H1 (cell line): ENCODE results near the gene SND1. TPM values are rescaled to one million over a fixed set of nuclear protein-coding genes. Genes with fewer than 3 reads are reported as not detected.

ENCODE experiments used
- CTCF ChIA-PET: fragments of 300-600 bp; sonication (Branson Sonifier 250); formaldehyde crosslinking; loops from one replicate; lab custom pipeline; 2021; ENCODE audit not compliant: partially characterized antibody; lab: Charles Lee
- POLR2A ChIA-PET: fragments of 300-600 bp; sonication (Branson Sonifier 250); formaldehyde crosslinking; loops from one replicate; lab custom pipeline; 2021; ENCODE audit warnings: inconsistent platforms; ENCODE audit not compliant: partially characterized antibody; lab: Charles Lee
- DNase-seq, 2 experiments: peaks; one replicate each; pipeline versions ENCODE4 v3.0.0 to v3.0.0-alpha.2; 2010 to 2022; ENCODE audit warnings: low spot score in 2 of 2, low read depth in 1 of 2, mixed read lengths in 1 of 2
- FAIRE-seq: peaks from 2 replicates; lab custom pipeline; 2011; peaks lifted over from hg19 to GRCh38; lab: Jason Lieb, UNC
- H2AFZ ChIP-seq: 2 replicates; pipeline ENCODE4 v1.8.1; 2012; ENCODE audit warnings: low read length, inconsistent platforms
- H2AK5ac ChIP-seq: 2 replicates; pipeline ENCODE4 v1.6.1; 2013; ENCODE audit warnings: low read depth, low read length
- H2BK120ac ChIP-seq: replicated peaks from 2 replicates; pipeline ENCODE3; 2013; ENCODE audit warnings: low read depth, low read length, inconsistent platforms
- H2BK12ac ChIP-seq: 2 replicates; pipeline ENCODE4 v1.6.1; 2013; ENCODE audit warnings: low read depth, low read length
- H2BK15ac ChIP-seq: 2 replicates; pipeline ENCODE4 v1.6.1; 2013; ENCODE audit warnings: low read length
- H2BK20ac ChIP-seq: 2 replicates; pipeline ENCODE4 v1.6.1; 2013; ENCODE audit warnings: low read length
- H2BK5ac ChIP-seq: 2 replicates; pipeline ENCODE4 v1.6.1; 2013; ENCODE audit warnings: low read depth, low read length
- H3K14ac ChIP-seq: 2 replicates; pipeline ENCODE4 v1.6.1; 2013; ENCODE audit warnings: inconsistent platforms; ENCODE audit not compliant: insufficient read length
- H3K18ac ChIP-seq: 2 replicates; pipeline ENCODE4 v1.6.1; 2013; ENCODE audit warnings: low read length; ENCODE audit errors: extremely low read depth
- H3K23ac ChIP-seq: 2 replicates; pipeline ENCODE4 v1.6.1; 2013; ENCODE audit warnings: inconsistent platforms; ENCODE audit not compliant: insufficient read length
- H3K23me2 ChIP-seq: 2 replicates; pipeline ENCODE4 v1.6.1; 2013; ENCODE audit warnings: low read depth, low read length
- H3K27ac ChIP-seq: 2 replicates; pipeline ENCODE4 v1.6.1; 2011; ENCODE audit warnings: low read depth, low read length, inconsistent platforms
- H3K27me3 ChIP-seq, 4 experiments: replicated peaks in 1 of 4; 1 replicate in 1 of 4; 2 replicates in 3 of 4; pipeline versions ENCODE4 v1.6.1 to v1.8.1; 2011 to 2013; ENCODE audit warnings: low read length in 3 of 4, mild to moderate bottlenecking in 3 of 4, inconsistent platforms in 2 of 4, mixed read lengths in 2 of 4, moderate library complexity in 1 of 4; ENCODE audit not compliant: control insufficient read depth in 3 of 4, insufficient read depth in 3 of 4; ENCODE audit errors: extremely low read depth in 1 of 4
- H3K36me3 ChIP-seq, 4 experiments: 2 replicates each; pipeline versions ENCODE4 v1.6.1 to v1.8.1; 2011 to 2013; ENCODE audit warnings: mild to moderate bottlenecking in 4 of 4, low read length in 3 of 4, moderate library complexity in 2 of 4, control low read depth in 1 of 4, inconsistent platforms in 1 of 4; ENCODE audit not compliant: insufficient read depth in 4 of 4, control insufficient read depth in 2 of 4
- H3K4ac ChIP-seq: replicated peaks from 2 replicates; pipeline ENCODE3; 2013; ENCODE audit warnings: low read length, low read depth, mixed read lengths, inconsistent platforms; ENCODE audit not compliant: insufficient read length
- H3K4me1 ChIP-seq, 4 experiments: replicated peaks in 1 of 4; 1 replicate in 1 of 4; 2 replicates in 3 of 4; pipeline versions ENCODE4 v1.6.1 to v1.8.1; 2011 to 2013; ENCODE audit warnings: low read length in 3 of 4, inconsistent platforms in 2 of 4, mixed read lengths in 1 of 4; ENCODE audit not compliant: insufficient read depth in 4 of 4, control insufficient read depth in 3 of 4
- H3K4me2 ChIP-seq, 2 experiments: 2 replicates each; pipeline versions ENCODE4 v1.6.1 to v1.8.1; 2011 to 2013; ENCODE audit warnings: low read depth in 2 of 2, low read length in 2 of 2, control low read depth in 1 of 2, inconsistent platforms in 1 of 2, mild to moderate bottlenecking in 1 of 2; ENCODE audit not compliant: insufficient read depth in 1 of 2
- H3K4me3 ChIP-seq, 4 experiments: fragments of 200-600, 300-600 bp in 1 of 4; sonication (generic), shearing (Covaris generic), sonication (Bioruptor Twin) in 1 of 4; 2 replicates each; pipeline versions ENCODE4 v1.5.1 to v1.8.1; 2011 to 2016; ENCODE audit warnings: low read length in 4 of 4, low read depth in 3 of 4, control low read depth in 2 of 4, inconsistent platforms in 2 of 4, mild to moderate bottlenecking in 2 of 4, mixed read lengths in 1 of 4, moderate library complexity in 1 of 4; ENCODE audit not compliant: insufficient read depth in 2 of 4; ENCODE audit errors: extremely low read depth in 1 of 4
- H3K56ac ChIP-seq: replicated peaks from 2 replicates; pipeline ENCODE3; 2013; ENCODE audit warnings: low read depth, mild to moderate bottlenecking, mixed read lengths, low read length, inconsistent platforms; ENCODE audit not compliant: insufficient read length
- H3K79me1 ChIP-seq: 2 replicates; pipeline ENCODE4 v1.6.1; 2013; ENCODE audit warnings: low read depth, low read length, control low read depth
- H3K79me2 ChIP-seq, 2 experiments: 2 replicates each; pipeline versions ENCODE4 v1.6.1 to v1.8.1; 2012 to 2013; ENCODE audit warnings: low read length in 2 of 2, mild to moderate bottlenecking in 2 of 2, inconsistent platforms in 1 of 2; ENCODE audit not compliant: insufficient read depth in 2 of 2, control insufficient read depth in 1 of 2
- H3K9ac ChIP-seq, 4 experiments: replicated peaks in 1 of 4; 1 replicate in 1 of 4; 2 replicates in 3 of 4; pipeline versions ENCODE4 v1.6.1 to v1.8.1; 2011 to 2013; ENCODE audit warnings: low read depth in 3 of 4, low read length in 3 of 4, control low read depth in 2 of 4, mild to moderate bottlenecking in 2 of 4, moderate library complexity in 2 of 4, inconsistent platforms in 1 of 4; ENCODE audit errors: extremely low read depth in 1 of 4
- H3K9me3 ChIP-seq, 2 experiments: 2 replicates each; pipeline versions ENCODE4 v1.6.1 to v1.8.1; 2012 to 2013; ENCODE audit warnings: mild to moderate bottlenecking in 2 of 2, moderate library complexity in 2 of 2, control low read depth in 1 of 2, inconsistent platforms in 1 of 2, low read depth in 1 of 2, low read length in 1 of 2, mixed read lengths in 1 of 2; ENCODE audit not compliant: insufficient read depth in 2 of 2
- H4K20me1 ChIP-seq, 2 experiments: replicated peaks in 1 of 2; 2 replicates each; pipeline versions ENCODE3 to v1.8.1; 2011 to 2013; ENCODE audit warnings: inconsistent platforms in 2 of 2, low read length in 2 of 2, mild to moderate bottlenecking in 1 of 2; ENCODE audit not compliant: insufficient read depth in 2 of 2, control insufficient read depth in 1 of 2
- H4K5ac ChIP-seq: 2 replicates; pipeline ENCODE4 v1.6.1; 2013; ENCODE audit warnings: low read length, low read depth, mixed read lengths, inconsistent platforms; ENCODE audit not compliant: insufficient read length
- H4K8ac ChIP-seq: 2 replicates; pipeline ENCODE4 v1.8.0; 2013; ENCODE audit warnings: mild to moderate bottlenecking, moderate library complexity, low read length, inconsistent platforms; ENCODE audit not compliant: insufficient read depth; ENCODE audit errors: extremely low read depth
- H4K91ac ChIP-seq: replicated peaks from 2 replicates; pipeline ENCODE3; 2013; ENCODE audit warnings: low read length, mixed read lengths, inconsistent platforms; ENCODE audit not compliant: insufficient read length
- BACH1 ChIP-seq: IDR thresholded peaks from 2 replicates; pipeline ENCODE4 v1.6.1; 2012; ENCODE audit warnings: low read length, improper control_type of control experiment
- BCL11A ChIP-seq, 2 experiments: IDR thresholded peaks; one replicate each; pipeline ENCODE4 v1.6.1; 2011; ENCODE audit warnings: low read depth in 2 of 2, low read length in 2 of 2, mild to moderate bottlenecking in 2 of 2
- CBX5 ChIP-seq: fragments of 300-800, 300-1000 bp; sonication (generic); IDR thresholded peaks from 2 replicates; pipeline ENCODE4 v1.7.1; 2016; ENCODE audit warnings: antibody characterized with exemption, low read length, low read depth
- CBX8 ChIP-seq: fragments of 300-800, 300-1000 bp; sonication (generic); IDR thresholded peaks from 2 replicates; pipeline ENCODE4 v1.7.1; 2016; ENCODE audit warnings: low read depth, low read length, borderline replicate concordance
- KDM4A ChIP-seq: IDR thresholded peaks from one replicate; pipeline ENCODE4 v1.7.1; 2012; ENCODE audit warnings: low read depth, mild to moderate bottlenecking, moderate library complexity, low read length, inconsistent platforms; ENCODE audit not compliant: severe bottlenecking
- MAFK ChIP-seq: IDR thresholded peaks from 2 replicates; pipeline ENCODE4 v1.6.1; 2012; ENCODE audit warnings: low read depth, mild to moderate bottlenecking, improper control_type of control experiment, low read length
- POLR2AphosphoS5 ChIP-seq: IDR thresholded peaks from 2 replicates; pipeline ENCODE4 v1.6.1; 2011; ENCODE audit warnings: low read depth, low read length
- RAD21 ChIP-seq, 2 experiments: IDR thresholded peaks in 1 of 2; conservative IDR thresholded peaks in 1 of 2; 2 replicates each; pipeline ENCODE4 v1.6.1; 2011; ENCODE audit warnings: low read depth in 2 of 2, low read length in 2 of 2, improper control_type of control experiment in 1 of 2, inconsistent platforms in 1 of 2, mild to moderate bottlenecking in 1 of 2, moderate library complexity in 1 of 2
- TCF12 ChIP-seq: IDR thresholded peaks from 2 replicates; pipeline ENCODE4 v1.6.1; 2011; ENCODE audit warnings: low read depth, mild to moderate bottlenecking, low read length
- WGBS, 2 experiments: shearing (Covaris generic) in 1 of 2; methylation state at CpG; one replicate each; pipeline versions ENCODE4 v1.1.6 to v1.1.7; 2013 to 2015; ENCODE audit warnings: low lambda C conversion rate in 2 of 2, mixed read lengths in 2 of 2, inconsistent platforms in 1 of 2, low coverage in 1 of 2, missing lambda C conversion rate in 1 of 2; ENCODE audit not compliant: insufficient replicate concordance in 2 of 2, insufficient coverage in 1 of 2, insufficient read length in 1 of 2; ENCODE audit errors: extremely low coverage in 1 of 2, missing lambda C conversion rate in 1 of 2; 5-methylcytosine and 5-hydroxymethylcytosine counted together
- polyA plus RNA-seq, 7 experiments: library from polyadenylated mRNA; depleted of rRNA in 3 of 7; stranded (reverse) in 5 of 7; unstranded in 2 of 7; fragments of >200 nt in 5 of 7; fragments of 200-250 nt in 2 of 7; gene quantifications; 1 replicate in 5 of 7; 2 replicates in 1 of 7; 4 replicates in 1 of 7; pipeline versions ENCODE4 v1.2.1 to v1.2.3, GENCODE V29; 2011 to 2013; ENCODE audit warnings: missing spikeins in 2 of 7, mixed read lengths in 2 of 7
- total RNA-seq: library from RNA; stranded (reverse); fragmentation: NEBNext Ultra II Directional; extraction: Animal tissue kit (Norgen Biotek cat#: 25700); gene quantifications from 2 replicates; pipeline ENCODE4 v1.2.1, GENCODE V29; 2021
- TF ChIP-seq, protein P1 (sequence below): IDR thresholded peaks from 2 replicates; pipeline ENCODE4 v1.6.1; 2012; ENCODE audit warnings: inconsistent platforms
- TF ChIP-seq, protein P2 (sequence below): IDR thresholded peaks from 2 replicates; pipeline ENCODE4 v1.6.1; 2011; ENCODE audit warnings: low read length, improper control_type of control experiment

SND1 gene
- total and polyA plus RNA-seq, 2 of the 8 experiments (the other 6 are each of a cell fraction or from before 2014, with no cell fraction given) = 122 to 290 TPM

DNA sequence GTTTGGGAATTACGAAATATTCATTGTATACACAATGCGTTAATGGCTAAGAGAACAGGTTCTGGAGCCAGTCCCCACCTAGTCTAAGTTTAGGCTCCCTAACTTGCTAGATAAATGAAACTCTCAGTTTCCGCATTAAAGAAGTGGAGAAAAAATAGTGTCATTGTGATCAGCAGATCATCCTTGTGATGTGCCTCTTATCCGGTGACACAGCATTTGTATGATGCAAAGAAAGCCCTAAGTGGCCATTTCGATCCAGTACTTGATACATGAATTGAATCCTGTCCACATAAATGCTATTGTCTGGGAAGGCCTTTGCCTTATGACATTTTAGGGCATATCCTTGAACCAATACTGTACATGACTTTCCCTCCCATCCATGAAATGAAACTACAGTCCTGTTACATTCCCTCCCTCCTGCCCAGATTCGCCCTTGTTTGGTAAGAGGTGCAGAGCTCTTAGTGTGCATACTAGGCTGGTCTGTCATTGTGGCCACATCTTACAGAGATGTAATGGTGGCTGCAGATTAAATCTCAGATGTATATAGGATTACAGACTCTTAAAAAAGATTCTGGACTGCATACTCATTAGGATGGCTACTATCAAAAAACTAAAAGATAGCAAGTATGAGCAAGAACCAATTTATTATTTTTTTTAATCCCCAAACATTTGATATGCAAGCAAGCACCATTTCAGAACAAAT lies 298.4 kb downstream of the SND1 start:
- Histone ChIP-seq H2BK120ac (no peak overlapping the region), H2BK20ac (no peak overlapping the region), H3K4ac (no peak overlapping the region), H3K9ac (no peak overlapping the region), H3K4me1 (peaks cover 2 to 16% (median 8%) of the 10 kb centered on the region in 4 experiments; a peak in 5 of 7 replicates), H3K27me3 (no peaks in the 10 kb centered on the region), H2BK12ac (no peak overlapping the region), H3K23me2 (no peaks in the 10 kb centered on the region; the same call in 1 of the 2 replicates), H3K36me3 (no peaks in the 10 kb centered on the region), H3K23ac (no peak overlapping the region), H3K9me3 (no peaks in the 10 kb centered on the region), H3K18ac (no peak overlapping the region), H3K79me1 (peaks cover 2% of the 10 kb centered on the region; the same call in 1 of the 2 replicates), H3K4me2 (no peak overlapping the region), H3K56ac (no peak overlapping the region), H2AFZ (no peak overlapping the region), H3K4me3 (no peak overlapping the region), H3K27ac (no peak overlapping the region), H4K5ac (no peak overlapping the region), H2AK5ac (no peak overlapping the region), H4K20me1 (peaks cover 1 to 6% of the 10 kb centered on the region in 2 experiments), H4K8ac (no peak overlapping the region), H2BK5ac (no peak overlapping the region), H3K14ac (no peak overlapping the region), H2BK15ac (no peak overlapping the region), H4K91ac (no peak overlapping the region), H3K79me2 (no peaks in the 10 kb centered on the region)
- no peak for DNase-seq
- WGBS, 2 experiments = 88% methylated on average over 6 of the region's 6 CpGs; no CpG with 5 or more reads in 1 of the 2 experiments
- FAIRE-seq = no peak
- CTCF ChIA-PET = interaction anchor here (0.7 to 1.9 kb wide), 4 partner anchors 7 to 132 kb away, joined by 3 to 7 read pairs (median 4); no protein-coding TSS in a partner anchor
- POLR2A ChIA-PET = no interaction called here
- TF ChIP-seq CBX8 (no peak), TCF12 (no peak), CBX5 (no peak), MAFK (no peak), BCL11A (IDR thresholded peaks at IDR 0.05; ENCODE audit: low read depth in 2 of 2, low read length in 2 of 2) (no peak), BACH1 (no peak), POLR2AphosphoS5 (no peak), RAD21 (IDR thresholded peaks at IDR 0.05 in 1 of 2, conservative IDR thresholded peaks at IDR 0.05 in 1 of 2; ENCODE audit: low read depth in 2 of 2, low read length in 2 of 2) (no peak), KDM4A (no peak)
- TF ChIP-seq, protein P1, sequence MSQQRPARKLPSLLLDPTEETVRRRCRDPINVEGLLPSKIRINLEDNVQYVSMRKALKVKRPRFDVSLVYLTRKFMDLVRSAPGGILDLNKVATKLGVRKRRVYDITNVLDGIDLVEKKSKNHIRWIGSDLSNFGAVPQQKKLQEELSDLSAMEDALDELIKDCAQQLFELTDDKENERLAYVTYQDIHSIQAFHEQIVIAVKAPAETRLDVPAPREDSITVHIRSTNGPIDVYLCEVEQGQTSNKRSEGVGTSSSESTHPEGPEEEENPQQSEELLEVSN = no peak
- TF ChIP-seq, protein P2, sequence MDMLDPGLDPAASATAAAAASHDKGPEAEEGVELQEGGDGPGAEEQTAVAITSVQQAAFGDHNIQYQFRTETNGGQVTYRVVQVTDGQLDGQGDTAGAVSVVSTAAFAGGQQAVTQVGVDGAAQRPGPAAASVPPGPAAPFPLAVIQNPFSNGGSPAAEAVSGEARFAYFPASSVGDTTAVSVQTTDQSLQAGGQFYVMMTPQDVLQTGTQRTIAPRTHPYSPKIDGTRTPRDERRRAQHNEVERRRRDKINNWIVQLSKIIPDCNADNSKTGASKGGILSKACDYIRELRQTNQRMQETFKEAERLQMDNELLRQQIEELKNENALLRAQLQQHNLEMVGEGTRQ = no peak
